HTR-8/SVneo (cell line): ENCODE measurements around the gene SPRED2.
A peak's percentile ranks its signal among the peaks of the same experiment; 100 is the strongest.
"Not testable (repeated sequence)": the region's sequence is repeated elsewhere in the genome, so short reads cannot be mapped to it uniquely, and the experiment has no call there.

Experiments used
- DNase-seq: peaks from one replicate; pipeline ENCODE4 v3.0.0; 2011; ENCODE audit warnings: low spot score, mixed read lengths; ENCODE audit not compliant: insufficient read length
- FAIRE-seq: peaks from 2 replicates; lab custom pipeline; 2011; peaks lifted over from hg19 to GRCh38; lab: Jason Lieb, UNC

Gene SPRED2

DNA sequence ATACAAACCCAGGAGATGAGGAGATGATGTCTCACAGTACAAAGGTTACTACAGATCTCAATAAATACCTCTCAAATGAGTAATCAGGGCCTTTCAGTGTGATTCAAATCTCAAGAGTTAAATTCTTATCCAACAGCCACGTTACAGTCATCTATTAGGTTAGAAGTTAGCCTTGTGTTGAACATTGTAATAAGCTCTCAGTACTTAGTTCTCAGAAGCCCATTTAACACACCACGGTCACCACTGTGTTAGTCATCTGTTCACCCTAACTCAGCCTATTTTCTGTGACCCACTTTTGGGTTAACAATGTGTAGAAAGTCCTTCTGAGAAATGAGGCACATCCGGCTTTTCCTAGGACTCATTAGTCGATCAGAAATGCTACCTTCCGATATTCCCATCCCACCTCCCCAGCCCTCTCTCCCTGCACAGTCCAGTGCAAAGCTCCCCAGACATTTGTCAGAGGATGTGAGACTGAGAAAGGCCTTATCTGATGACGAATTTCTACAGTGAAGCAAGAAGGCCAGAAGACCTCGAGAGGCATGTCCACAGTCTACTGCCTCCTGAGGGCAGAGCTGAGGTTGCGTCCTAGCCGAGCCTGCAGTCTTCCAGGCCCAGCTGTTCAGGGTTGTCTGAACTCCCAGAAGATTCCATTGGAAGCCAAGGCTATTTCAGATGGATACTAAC lies 112.2 kb downstream of the SPRED2 start:
- FAIRE-seq (peak; percentile 52), DNase-seq (peak; percentile 86)

DNA sequence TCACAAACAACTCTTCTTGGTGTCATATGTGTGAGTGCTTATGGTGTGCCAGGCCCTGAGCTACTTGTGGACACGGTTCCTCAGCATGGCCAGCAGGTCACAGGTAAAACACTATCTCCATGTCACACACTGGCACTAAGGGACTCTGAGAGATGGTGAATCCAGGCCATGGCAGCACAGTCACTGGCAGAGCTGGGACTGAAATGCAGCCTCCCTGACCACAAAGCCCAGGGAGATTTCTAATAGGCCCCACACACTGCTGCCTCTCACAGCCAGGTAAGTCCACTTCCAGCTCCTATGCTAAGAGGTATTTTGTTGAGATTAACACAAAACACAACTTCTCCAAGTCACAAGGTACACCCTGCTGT lies 112.7 kb downstream of the SPRED2 start:
- peak; percentile 28 for FAIRE-seq
- DNase-seq, result no peak

DNA sequence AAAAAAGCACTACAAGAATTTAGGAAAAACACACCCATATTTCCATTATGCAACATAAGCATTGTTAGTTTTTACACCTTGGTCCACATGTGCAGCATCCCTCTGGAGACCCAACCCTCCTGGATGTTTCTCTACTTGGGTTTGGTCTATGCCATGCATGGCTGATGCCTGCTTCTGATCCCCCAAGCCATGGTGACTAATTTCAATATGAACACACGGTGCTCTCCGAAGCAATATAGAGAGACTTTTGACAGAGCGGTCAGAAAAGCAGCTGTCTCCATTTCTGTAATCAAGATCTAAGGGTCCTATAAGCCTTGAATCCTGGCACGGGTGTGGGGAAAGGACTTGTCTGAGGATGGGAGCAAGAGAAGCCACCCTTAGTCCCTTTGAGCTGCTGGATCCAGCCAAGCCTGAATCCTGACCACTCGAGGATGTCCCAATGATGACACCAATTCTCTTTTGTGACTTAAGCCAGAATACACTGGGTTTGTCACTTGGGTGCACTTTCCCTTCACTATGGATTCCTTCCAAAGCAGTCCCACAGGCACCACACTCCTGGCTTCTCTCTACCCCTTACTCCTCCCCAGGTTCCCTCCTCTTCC lies 113.2 kb downstream of the SPRED2 start:
- DNase-seq, result no peak
- no peak for FAIRE-seq

DNA sequence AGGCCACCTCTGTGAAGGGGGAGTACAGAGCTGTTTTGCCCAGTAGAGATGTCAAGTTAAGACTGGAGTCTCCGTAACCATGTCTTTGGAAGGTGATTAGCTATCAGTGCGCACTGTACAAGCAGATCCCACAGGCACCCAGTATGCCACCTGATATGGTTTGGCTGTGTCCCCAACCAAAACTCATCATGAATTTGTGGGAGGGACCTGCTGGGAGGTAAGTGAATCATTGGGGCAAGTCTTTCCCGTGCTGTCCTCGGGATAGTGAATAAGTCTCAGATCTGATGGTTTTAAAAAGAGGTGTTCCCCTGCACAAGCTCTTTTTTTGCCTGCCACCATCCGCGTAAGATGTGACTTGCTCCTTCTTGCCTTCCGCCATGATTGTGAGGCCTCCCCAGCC lies 114.6 kb downstream of the SPRED2 start:
- DNase-seq (no peak), FAIRE-seq (no peak)

DNA sequence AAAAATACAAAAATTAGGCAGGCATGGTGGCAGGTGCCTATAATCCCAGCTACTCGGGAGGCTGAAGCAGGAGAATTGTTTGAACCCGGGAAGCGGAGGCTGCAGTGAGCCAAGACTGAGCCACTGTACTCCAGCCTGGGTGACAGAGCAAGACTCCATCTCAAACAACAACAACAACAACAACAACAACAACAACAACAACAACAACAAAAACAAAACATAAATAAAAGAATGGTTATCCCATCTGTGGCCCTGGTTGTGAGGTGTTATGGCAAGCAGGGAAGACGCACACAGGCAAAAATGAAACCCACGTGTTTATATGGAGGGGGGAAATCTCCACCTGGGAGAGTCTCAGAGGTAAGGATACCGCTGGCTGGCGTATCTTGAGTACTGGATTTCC lies 115.0 kb downstream of the SPRED2 start:
- DNase-seq, FAIRE-seq: not testable (repeated sequence)

DNA sequence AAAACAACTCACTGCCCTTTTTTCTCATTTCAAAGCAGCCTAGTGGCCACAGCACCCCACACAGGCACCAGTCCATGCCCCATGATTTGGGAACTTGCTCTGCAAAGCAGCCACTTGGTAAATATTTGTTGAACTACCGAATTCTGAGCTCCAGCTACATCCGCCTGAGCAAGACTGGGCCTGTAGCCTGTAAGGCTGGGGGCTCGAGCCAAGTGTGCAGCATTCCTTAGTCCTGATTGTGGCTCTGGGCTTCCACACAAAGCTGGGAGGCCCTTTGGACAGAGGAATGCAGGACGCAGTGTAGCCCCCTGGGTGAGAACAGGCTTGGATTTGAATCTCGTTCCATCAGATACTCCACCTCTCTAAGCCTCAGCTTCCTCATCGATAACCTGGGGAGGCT lies 116.3 kb downstream of the SPRED2 start:
- no peak for DNase-seq
- no peak for FAIRE-seq

DNA sequence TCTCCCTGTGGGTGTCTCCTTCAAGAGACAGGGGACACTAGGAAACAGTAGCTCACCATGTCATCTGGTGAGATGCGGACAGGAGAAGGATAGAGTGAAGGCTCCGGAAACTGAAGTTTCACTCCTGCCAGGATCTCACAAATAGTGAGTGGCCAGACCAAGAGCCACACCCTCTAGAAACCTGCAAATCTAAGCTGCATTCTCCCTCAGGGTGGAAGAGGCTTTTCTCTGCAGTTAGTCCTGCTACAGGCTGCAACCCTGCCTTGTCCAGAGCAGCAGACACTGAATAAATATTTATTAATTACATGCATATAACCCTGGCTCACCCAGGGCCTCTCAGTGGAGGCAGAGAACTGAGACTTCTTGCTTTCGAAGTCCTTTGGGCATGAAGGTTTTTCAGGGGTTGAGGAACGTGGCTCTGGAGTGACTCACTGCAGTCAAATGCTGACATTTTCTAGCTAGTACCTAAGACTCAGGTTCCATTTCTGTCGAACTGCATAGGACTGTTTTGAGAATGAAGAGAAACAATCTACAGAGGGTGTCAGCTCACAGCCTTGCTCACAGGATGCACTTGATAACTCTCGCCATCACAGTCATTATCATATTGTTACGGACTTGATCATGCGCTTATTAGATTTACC lies 117.5 kb downstream of the SPRED2 start:
- DNase-seq, result no peak
- no peak for FAIRE-seq

DNA sequence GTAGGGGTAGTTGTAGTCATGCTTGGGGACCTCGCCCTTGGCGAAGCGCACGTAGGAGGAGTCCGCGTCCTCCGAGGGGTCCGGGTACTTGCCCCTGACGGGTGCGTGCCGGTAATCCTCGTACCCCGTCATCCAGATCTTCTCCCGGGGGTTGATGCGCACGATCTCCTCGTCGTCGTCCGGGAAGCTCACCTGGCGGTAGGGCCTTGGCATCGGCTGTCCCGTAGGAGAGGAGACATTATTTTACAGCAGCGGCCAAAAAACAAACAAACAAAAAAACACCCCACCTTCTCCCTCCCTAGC lies 118.5 kb downstream of the SPRED2 start:
- DNase-seq (no peak), FAIRE-seq (no peak)

DNA sequence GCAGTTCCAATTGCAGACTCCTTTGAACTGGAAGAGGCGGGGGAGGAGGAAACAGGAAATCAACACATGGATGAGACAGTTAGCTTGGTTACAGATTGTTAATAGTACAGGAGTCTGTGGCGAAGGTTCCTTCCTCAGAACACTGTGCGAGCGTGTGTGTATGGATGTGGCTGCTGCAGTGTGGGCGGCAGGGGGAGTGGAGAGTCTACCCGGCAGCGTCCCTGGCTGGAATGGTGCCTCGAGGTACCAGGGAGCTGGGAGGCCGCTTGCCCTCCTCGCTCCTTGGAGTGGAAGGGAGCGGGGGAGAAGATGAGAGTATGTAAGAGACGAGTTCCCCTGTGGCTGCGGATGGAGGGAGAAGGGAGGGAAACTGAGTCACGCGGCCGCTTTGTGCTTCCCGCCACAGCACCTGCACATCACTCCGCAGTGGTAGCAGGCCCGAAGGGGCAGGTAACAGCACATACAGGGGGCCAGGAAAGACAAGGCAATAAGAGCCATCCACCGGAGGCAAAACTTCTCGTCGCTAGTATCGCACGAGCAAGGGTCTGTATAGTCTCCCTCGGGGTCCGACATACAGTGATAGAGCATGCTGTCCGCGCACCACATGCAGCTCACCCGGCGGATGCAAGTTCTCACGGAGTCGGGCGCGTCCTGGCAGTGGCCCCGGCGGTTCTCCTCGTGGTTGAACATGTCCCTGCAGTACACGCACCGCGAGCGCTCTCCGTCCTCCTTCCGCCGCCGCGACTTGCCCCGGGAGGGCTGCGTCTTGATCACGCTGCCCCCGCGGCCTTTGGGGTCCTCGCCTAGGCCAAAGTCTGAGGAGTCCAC lies 119.1 kb downstream of the SPRED2 start:
- no peak for DNase-seq
- FAIRE-seq, result no peak

DNA sequence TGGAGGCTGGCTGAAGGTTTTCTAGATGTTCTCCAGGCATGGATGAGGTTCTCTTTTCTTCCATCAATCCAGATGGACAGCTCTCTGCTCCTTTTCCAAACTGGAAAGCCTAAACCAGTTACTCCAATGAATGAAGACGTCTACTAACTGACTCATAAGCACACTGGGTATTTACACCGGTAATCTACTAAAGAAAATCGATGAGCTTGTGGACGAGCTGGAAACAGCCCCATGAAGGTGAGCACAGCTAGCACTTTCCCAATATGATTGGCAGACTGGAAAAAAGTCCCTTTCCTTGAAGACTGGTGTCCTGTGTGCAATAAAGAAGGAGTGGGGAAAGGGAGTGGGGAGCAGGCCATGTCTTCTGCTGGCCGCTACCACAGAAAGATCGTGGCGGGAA lies 120.8 kb downstream of the SPRED2 start:
- DNase-seq, result no peak
- no peak for FAIRE-seq

DNA sequence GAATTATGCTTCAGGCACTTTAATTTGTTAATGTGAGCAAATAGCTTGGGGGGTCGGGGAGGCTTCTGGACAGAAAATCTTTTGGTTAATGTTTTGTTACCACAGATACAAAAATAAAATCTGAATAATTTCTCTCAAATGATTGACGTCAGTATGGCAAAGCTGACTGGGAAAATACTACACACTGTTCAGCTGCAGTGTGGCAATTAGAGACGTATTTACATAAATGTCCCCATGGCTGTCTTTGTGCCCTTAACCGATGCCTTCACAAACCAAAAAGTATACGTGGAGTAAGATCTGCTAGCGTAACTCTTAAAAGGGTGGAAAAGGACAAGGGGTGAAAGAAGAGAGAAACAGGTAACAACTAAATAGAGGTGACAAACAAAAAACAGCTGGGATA lies 121.3 kb downstream of the SPRED2 start:
- FAIRE-seq (no peak), DNase-seq (no peak)

DNA sequence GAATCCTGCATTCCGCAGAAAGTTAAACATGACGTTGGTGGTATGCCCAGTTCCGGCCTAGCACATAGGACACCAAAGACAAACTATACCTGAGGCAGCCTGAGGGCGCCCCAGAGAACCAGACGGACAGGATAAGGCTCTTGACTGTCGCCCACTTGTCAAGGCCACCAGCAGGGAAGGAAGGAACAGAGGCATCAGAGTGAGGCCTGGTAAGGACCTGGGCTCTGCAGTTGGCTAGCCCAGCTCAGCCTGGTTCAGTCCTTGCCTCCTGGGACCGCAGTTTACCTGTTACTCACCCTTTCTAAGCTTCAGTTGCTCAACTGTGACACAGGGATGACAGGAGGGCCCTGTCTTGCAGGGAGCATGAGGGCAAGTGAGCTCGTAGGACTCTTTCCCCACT lies 122.7 kb downstream of the SPRED2 start:
- FAIRE-seq, result no peak
- no peak for DNase-seq

DNA sequence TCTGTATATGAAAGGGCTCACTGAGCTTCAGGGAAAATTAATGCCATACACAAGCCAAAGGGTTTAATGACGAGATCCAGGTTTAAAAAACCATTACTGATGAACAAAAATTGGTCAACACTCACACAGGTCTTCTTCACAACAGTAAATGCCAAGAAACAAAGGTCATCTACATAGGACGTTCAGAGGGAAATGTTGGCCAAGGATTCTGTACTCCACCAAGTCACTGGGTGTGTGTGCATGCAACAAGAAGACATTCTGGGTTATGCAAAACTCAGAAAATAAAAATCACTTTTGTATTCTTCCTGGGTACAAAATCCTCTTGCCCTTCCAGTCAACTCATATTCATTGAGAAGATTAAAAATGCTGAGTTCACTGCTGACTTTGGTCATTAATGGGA lies 126.5 kb downstream of the SPRED2 start:
- FAIRE-seq, result no peak
- no peak for DNase-seq

DNA sequence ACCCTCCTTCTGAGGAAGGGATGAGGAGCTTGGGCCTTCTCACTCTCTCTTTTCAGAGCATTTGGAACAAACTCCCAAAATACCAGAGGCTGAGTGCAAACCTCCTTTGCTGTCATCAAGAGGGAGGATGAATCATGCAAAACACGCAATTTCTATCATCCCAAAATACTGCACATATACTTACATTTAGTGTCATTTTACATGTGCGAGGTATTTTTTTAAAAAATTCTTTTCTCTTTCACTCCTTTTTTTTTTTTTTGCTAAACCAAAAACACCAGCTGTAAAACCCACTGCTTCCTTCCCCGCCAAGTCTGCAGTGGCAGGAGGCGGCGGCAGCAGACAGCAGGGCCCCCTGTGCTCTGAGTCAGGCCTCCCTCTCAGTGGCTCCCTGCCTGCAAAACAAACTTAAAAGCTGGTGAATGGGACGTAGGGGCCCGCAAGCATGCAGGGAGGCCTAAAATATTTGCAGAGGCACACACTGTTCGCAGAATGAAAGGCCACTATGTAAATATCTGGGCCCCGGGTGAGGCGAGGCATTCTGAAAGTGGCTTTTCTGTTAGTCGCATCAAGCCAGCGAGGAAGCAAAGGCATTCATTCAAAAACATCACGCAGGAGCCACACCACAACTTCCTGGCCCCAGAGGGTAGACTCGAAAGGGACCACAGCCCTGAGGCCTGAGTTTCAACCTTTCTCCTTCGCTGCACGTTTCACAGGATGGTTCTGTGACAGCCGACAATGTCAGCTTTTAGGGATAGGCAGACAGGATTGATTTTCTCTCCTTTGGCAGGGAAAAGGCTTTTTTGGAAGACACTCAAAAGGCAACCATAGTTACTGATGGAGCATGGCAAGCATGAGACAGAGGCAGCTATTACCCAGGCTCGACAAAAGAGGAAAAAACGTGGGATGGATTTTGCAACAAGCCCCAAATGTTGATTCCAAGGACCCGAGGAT lies 131.4 kb downstream of the SPRED2 start:
- DNase-seq, result no peak
- FAIRE-seq, result no peak

DNA sequence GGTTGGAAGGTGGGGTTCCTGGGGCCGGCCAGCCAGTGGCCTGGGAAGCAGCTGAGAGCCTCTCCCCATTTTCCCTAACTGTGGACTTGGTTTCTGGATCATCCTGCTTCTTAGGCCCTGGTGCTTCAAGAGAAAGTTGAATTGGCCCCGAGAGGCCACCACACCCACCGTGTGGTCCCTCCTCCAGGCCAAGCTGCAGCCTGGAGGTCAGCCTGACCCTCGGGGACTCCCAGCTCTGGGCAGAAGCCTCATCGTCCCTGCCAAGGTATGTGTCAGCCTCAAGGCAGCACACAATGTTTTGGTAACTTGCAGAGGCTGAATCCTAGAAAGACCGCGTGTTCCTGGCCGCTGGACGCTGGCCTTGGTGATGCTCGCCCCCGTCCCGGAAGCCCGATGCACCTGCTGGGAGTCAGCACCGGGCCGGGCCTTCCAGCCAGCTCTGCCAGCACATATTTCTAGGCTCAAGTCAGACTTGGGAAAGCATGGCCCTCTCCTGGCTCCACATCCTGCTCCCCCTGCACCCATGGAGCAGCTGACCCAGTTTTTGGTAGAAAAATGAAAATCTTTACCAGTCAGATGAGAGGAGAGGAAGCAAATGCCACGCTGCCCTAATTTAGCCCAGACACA lies 132.2 kb downstream of the SPRED2 start:
- DNase-seq, result no peak
- no peak for FAIRE-seq

DNA sequence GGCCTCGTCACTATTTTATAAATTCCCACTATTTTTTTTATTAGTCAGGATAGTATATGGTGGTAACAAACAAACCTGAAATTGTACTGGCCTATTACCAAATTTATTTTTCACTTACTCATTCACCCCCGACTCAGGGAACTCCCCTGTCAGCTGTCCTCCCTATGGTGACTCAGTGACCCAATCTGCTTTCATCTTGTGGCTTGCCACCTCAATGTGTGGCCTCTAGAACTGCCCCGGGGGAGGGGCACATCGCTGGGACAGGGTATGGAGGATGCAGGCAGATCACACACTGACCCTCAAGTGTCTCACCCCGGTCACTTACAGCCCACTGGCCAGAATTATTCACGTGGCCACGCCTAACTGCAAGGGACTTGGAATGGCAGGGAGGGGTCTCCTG lies 133.2 kb downstream of the SPRED2 start:
- FAIRE-seq, result no peak
- no peak for DNase-seq

DNA sequence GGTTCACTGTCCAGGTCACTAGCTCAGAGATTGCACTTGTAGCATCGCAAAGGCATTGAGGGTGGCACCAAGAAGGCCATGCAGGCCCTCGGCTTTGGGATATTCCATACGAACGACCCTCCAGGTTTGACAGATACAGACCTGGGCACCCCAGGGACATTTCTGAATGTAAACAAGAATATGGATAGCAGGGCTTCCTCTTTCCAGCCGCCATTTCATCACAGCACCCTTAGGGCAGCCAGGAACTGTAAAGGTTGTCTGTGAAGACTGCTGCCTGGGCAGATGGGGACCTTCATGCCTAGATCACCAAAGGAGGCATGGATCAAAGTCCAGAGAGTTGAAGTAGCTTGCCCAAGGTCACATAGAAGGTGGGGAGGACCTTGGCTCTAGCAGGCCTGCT lies 134.3 kb downstream of the SPRED2 start:
- FAIRE-seq, result no peak
- no peak for DNase-seq

DNA sequence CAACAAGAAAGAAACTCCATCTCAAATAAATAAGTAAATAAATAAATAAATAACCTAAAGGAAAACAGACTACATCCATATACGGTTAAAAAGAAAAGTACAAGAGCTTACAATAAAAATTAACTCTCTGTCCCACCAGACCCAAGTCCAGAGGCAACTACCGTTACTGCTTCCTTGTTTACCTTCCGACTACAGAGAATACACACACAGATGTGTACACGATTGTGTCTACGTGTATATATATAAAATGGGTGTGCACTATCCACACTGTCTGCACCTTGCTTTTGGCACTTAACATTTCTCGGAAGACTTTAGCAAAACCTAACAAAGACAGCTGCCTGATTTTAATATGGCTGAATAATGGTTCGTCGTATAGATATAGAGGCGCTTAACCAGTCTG lies 134.9 kb downstream of the SPRED2 start:
- FAIRE-seq (no peak), DNase-seq (no peak)

DNA sequence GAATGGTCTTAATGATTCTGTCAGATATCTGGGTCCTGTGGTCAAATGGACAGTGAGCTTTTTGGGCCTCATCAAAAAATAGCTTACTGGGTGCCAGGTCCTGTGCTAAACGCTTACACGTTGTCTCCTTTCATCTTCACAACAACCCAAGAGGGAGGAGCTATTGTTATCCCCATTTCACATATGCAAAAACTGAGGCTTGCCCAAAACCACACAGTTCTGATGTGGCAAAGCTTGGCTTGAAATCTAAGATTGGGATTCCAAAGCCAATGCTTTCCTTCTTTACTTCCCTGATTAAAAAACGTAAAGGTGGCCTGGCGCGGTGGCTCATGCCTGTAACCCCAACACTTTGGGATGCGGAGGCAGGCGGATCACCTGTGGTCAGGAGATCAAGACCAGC lies 135.4 kb downstream of the SPRED2 start:
- no peak for FAIRE-seq
- no peak for DNase-seq

DNA sequence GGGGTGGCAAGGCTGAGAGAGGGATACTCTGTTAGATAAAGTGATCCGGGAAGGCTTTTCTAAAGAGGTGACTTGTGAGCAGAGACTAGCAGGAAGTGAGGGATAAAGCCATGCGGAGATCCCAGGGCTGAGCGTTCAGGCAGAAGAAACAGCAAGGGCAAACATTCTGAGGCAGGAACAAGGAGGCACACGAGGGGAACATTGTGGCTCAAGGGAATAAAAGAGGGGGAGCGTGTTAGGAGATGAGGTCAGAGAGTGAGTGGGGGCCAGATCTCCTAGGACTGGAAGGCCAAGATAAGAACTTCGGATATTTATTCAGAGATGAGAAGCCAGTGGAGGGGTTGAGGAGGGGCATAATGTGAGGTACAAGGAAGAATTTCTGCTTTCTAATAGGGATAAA lies 137.7 kb downstream of the SPRED2 start:
- FAIRE-seq, result no peak

More for the DNA sequence above, 137.7 kb downstream of the SPRED2 start:
- DNase-seq, result no peak
